Mesendoderm (in vitro differentiated cells): Measurements from ENCODE around the gene ZNRF2.

Experiments
- DNase-seq: peaks from one replicate; pipeline ENCODE4 v3.0.0; 2013
- H2AK5ac ChIP-seq: 2 replicates; pipeline ENCODE4 v1.6.1; 2013; ENCODE audit warnings: low read length, inconsistent platforms
- H2BK120ac ChIP-seq: 2 replicates; pipeline ENCODE4 v1.6.1; 2013; ENCODE audit warnings: low read depth, mild to moderate bottlenecking, low read length, moderate library complexity, mixed read lengths
- H2BK15ac ChIP-seq: replicated peaks from 2 replicates; pipeline ENCODE4 v1.6.1; 2013; ENCODE audit warnings: low read depth, mild to moderate bottlenecking, moderate library complexity
- H2BK5ac ChIP-seq: 2 replicates; pipeline ENCODE4 v1.6.1; 2013; ENCODE audit warnings: low read length, inconsistent platforms
- H3K18ac ChIP-seq: 2 replicates; pipeline ENCODE4 v1.6.1; 2013; ENCODE audit warnings: mild to moderate bottlenecking, low read length, mixed read lengths
- H3K23ac ChIP-seq: one replicate; pipeline ENCODE4 v1.6.1; 2013; ENCODE audit warnings: low read length
- H3K27ac ChIP-seq: 2 replicates; pipeline ENCODE4 v1.5.1; 2013; ENCODE audit warnings: low read depth, mild to moderate bottlenecking, inconsistent platforms, low read length, moderate library complexity
- H3K27me3 ChIP-seq: 2 replicates; pipeline ENCODE4 v1.6.1; 2013; ENCODE audit warnings: low read length, control low read depth, mild to moderate bottlenecking, inconsistent platforms; ENCODE audit not compliant: insufficient read depth, poor library complexity
- H3K36me3 ChIP-seq: 2 replicates; pipeline ENCODE4 v1.6.1; 2013; ENCODE audit warnings: low read length, inconsistent platforms; ENCODE audit not compliant: control insufficient read depth, insufficient read depth
- H3K4ac ChIP-seq: one replicate; pipeline ENCODE4 v1.6.1; 2013; ENCODE audit warnings: low read depth, mild to moderate bottlenecking, low read length, moderate library complexity
- H3K4me1 ChIP-seq: 2 replicates; pipeline ENCODE4 v1.6.1; 2013; ENCODE audit warnings: low read depth, low read length, inconsistent platforms; ENCODE audit not compliant: control insufficient read depth
- H3K4me2 ChIP-seq: 2 replicates; pipeline ENCODE4 v1.6.1; 2013; ENCODE audit warnings: low read length
- H3K4me3 ChIP-seq: 2 replicates; pipeline ENCODE4 v1.5.1; 2013; ENCODE audit warnings: mild to moderate bottlenecking, low read length
- H3K56ac ChIP-seq: one replicate; pipeline ENCODE4 v1.6.1; 2013; ENCODE audit warnings: low read length
- H3K79me1 ChIP-seq: 2 replicates; pipeline ENCODE4 v1.6.1; 2013; ENCODE audit warnings: low read length, inconsistent platforms
- H3K79me2 ChIP-seq: 2 replicates; pipeline ENCODE4 v1.6.1; 2013; ENCODE audit warnings: mild to moderate bottlenecking, low read length; ENCODE audit not compliant: control insufficient read depth, insufficient read depth
- H3K9ac ChIP-seq: 2 replicates; pipeline ENCODE4 v1.6.1; 2013; ENCODE audit warnings: low read length, inconsistent platforms
- H4K5ac ChIP-seq: one replicate; pipeline ENCODE4 v1.6.1; 2013; ENCODE audit warnings: low read length
- H4K8ac ChIP-seq: one replicate; pipeline ENCODE4 v1.6.1; 2013; ENCODE audit warnings: low read depth, mild to moderate bottlenecking, control low read depth, low read length, moderate library complexity
- WGBS: extraction: QIAGEN DNeasy Blood & Tissue Kit; methylation state at CpG from one replicate; pipeline ENCODE4 v1.1.7; 2013; ENCODE audit warnings: low lambda C conversion rate, missing lambda C conversion rate; ENCODE audit not compliant: insufficient coverage; ENCODE audit errors: extremely low coverage; 5-methylcytosine and 5-hydroxymethylcytosine counted together

The ZNRF2 gene

GRCh38 chr7:30303312-30304039 is 19.1 kb downstream of the ZNRF2 start:
- Histone ChIP-seq H3K27me3 (no peaks in the 10 kb centered on the region), H3K79me1 (no peaks in the 10 kb centered on the region)

GRCh38 chr7:30304177-30304884 is 19.9 kb downstream of the ZNRF2 start:
- no peak overlapping the region for H3K23ac ChIP-seq
- H3K4ac ChIP-seq: no peak overlapping the region
- H3K36me3 ChIP-seq: no peaks in the 10 kb centered on the region
- H3K79me2 ChIP-seq: no peaks in the 10 kb centered on the region
- no peak for DNase-seq
- no peak overlapping the region for H2AK5ac ChIP-seq
- no peak overlapping the region for H3K4me2 ChIP-seq
- H3K9ac ChIP-seq: no peak overlapping the region
- no peak overlapping the region for H3K56ac ChIP-seq
- no peak overlapping the region for H3K4me3 ChIP-seq
- H4K5ac ChIP-seq: no peak overlapping the region
- H4K8ac ChIP-seq: no peak overlapping the region
- H3K79me1 ChIP-seq: no peaks in the 10 kb centered on the region
- H3K27me3 ChIP-seq: no peaks in the 10 kb centered on the region
- H3K4me1 ChIP-seq: no peaks in the 10 kb centered on the region
- no peak overlapping the region for H3K18ac ChIP-seq
- no peak overlapping the region for H2BK5ac ChIP-seq
- WGBS: no CpG with 5 or more reads among the region's 1 CpG
- H2BK120ac ChIP-seq: no peak overlapping the region
- no peak overlapping the region for H3K27ac ChIP-seq
- H2BK15ac ChIP-seq: no peak overlapping the region

More at GRCh38 chr7:30303312-30304039, 19.1 kb downstream of the ZNRF2 start:
- Histone ChIP-seq H3K9ac (no peak overlapping the region), H2BK15ac (no peak overlapping the region), H2AK5ac (no peak overlapping the region), H3K27ac (no peak overlapping the region), H3K18ac (no peak overlapping the region), H3K4me1 (no peaks in the 10 kb centered on the region), H3K4me2 (no peak overlapping the region), H4K8ac (no peak overlapping the region), H3K23ac (no peak overlapping the region), H3K4ac (no peak overlapping the region), H2BK120ac (no peak overlapping the region), H2BK5ac (no peak overlapping the region), H3K36me3 (no peaks in the 10 kb centered on the region), H4K5ac (no peak overlapping the region), H3K56ac (no peak overlapping the region), H3K4me3 (no peak overlapping the region), H3K79me2 (no peaks in the 10 kb centered on the region)
- DNase-seq: no peak
- WGBS: no CpG with 5 or more reads among the region's 1 CpG

- H3K4me3 ChIP-seq: no peak overlapping the region
These were observed 22.6 kb downstream of the ZNRF2 start for GRCh38 chr7:30306976-30307375.

GRCh38 chr7:30308389-30308788 is 24.0 kb downstream of the ZNRF2 start:
- Histone ChIP-seq H3K4ac (no peak overlapping the region), H4K5ac (no peak overlapping the region), H2BK15ac (no peak overlapping the region), H3K23ac (no peak overlapping the region), H3K27ac (no peak overlapping the region), H4K8ac (no peak overlapping the region), H3K79me2 (no peaks in the 10 kb centered on the region), H3K4me1 (no peaks in the 10 kb centered on the region), H3K27me3 (no peaks in the 10 kb centered on the region), H2BK5ac (no peak overlapping the region), H3K36me3 (no peaks in the 10 kb centered on the region), H3K4me2 (no peak overlapping the region), H2BK120ac (no peak overlapping the region), H3K4me3 (no peak overlapping the region), H3K18ac (no peak overlapping the region), H3K79me1 (peaks cover 1% of the 10 kb centered on the region), H3K56ac (no peak overlapping the region), H2AK5ac (no peak overlapping the region), H3K9ac (no peak overlapping the region)
- no CpG with 5 or more reads among the region's 2 CpGs for WGBS
- DNase-seq: no peak

More at GRCh38 chr7:30306976-30307375, 22.6 kb downstream of the ZNRF2 start:
- Histone ChIP-seq H2BK5ac (no peak overlapping the region), H3K18ac (no peak overlapping the region), H3K79me2 (no peaks in the 10 kb centered on the region), H3K4ac (no peak overlapping the region), H3K36me3 (no peaks in the 10 kb centered on the region), H3K4me2 (no peak overlapping the region), H3K27me3 (no peaks in the 10 kb centered on the region), H3K23ac (no peak overlapping the region), H2BK15ac (no peak overlapping the region), H3K9ac (no peak overlapping the region), H3K56ac (no peak overlapping the region), H2BK120ac (no peak overlapping the region), H4K8ac (no peak overlapping the region), H4K5ac (no peak overlapping the region), H3K79me1 (peaks cover 1% of the 10 kb centered on the region), H3K27ac (no peak overlapping the region), H3K4me1 (no peaks in the 10 kb centered on the region), H2AK5ac (no peak overlapping the region)
- DNase-seq: peak; percentile 33
- no CpG with 5 or more reads among the region's 1 CpG for WGBS

- WGBS: no CpG with 5 or more reads among the region's 1 CpG
- H3K27ac ChIP-seq: no peak overlapping the region
- no peak overlapping the region for H3K4ac ChIP-seq
- H3K4me1 ChIP-seq: no peaks in the 10 kb centered on the region
- H2BK15ac ChIP-seq: no peak overlapping the region
- H3K79me2 ChIP-seq: no peaks in the 10 kb centered on the region
- H2BK120ac ChIP-seq: no peak overlapping the region
- no peak overlapping the region for H4K5ac ChIP-seq
- H3K4me3 ChIP-seq: no peak overlapping the region
- H2AK5ac ChIP-seq: no peak overlapping the region
- no peak overlapping the region for H3K4me2 ChIP-seq
- H3K23ac ChIP-seq: no peak overlapping the region
- H3K36me3 ChIP-seq: no peaks in the 10 kb centered on the region
- no peak overlapping the region for H3K9ac ChIP-seq
- H3K27me3 ChIP-seq: no peaks in the 10 kb centered on the region
- H3K79me1 ChIP-seq: peaks cover 5% of the 10 kb centered on the region
- H4K8ac ChIP-seq: no peak overlapping the region
- no peak for DNase-seq
- no peak overlapping the region for H3K18ac ChIP-seq
- no peak overlapping the region for H2BK5ac ChIP-seq
- no peak overlapping the region for H3K56ac ChIP-seq
These were observed 24.9 kb downstream of the ZNRF2 start for GRCh38 chr7:30309302-30309701.
